GM21528 (cell line): ENCODE data around the gene SIDT2.

Source experiments
- ATAC-seq: cut with Tn5 transposase; IDR thresholded peaks from one replicate; pipeline ENCODE4 v1.9.1; 2021; ENCODE audit warnings: mild to moderate bottlenecking, moderate library complexity; ENCODE audit not compliant: unreplicated experiment, low FRiP score

The SIDT2 gene

GRCh38 chr11:117238221-117238620, 59.7 kb downstream of the SIDT2 start:
- ATAC-seq: no peak

GRCh38 chr11:117239295-117239694, 60.8 kb downstream of the SIDT2 start:
- ATAC-seq: no peak
